A673 (cell line): Measurements from ENCODE around the gene GARIN1A.
"Not testable (repeated sequence)": the region's sequence is repeated elsewhere in the genome, so short reads cannot be mapped to it uniquely, and the experiment has no call there.

ENCODE experiments used
- CTCF ChIP-seq: fragments of 300-800, 200-600 bp; sonication (generic); conservative IDR thresholded peaks from 2 replicates; pipeline ENCODE4 v1.5.1; 2017; ENCODE audit warnings: low read depth, mild to moderate bottlenecking, antibody characterized with exemption, low read length, moderate library complexity, mixed read lengths
- EZH2 ChIP-seq: fragments of 200-600 bp; sonication (generic); IDR thresholded peaks from 2 replicates; pipeline ENCODE4 v1.6.1; 2017; ENCODE audit warnings: borderline replicate concordance, low read depth, mild to moderate bottlenecking, mixed read lengths, antibody characterized with exemption, low read length; ENCODE audit not compliant: poor library complexity, severe bottlenecking

- TF ChIP-seq CTCF, EZH2: not testable (repeated sequence)
Measured at GRCh38 chr7:128646877-128647276, 25.2 kb upstream of the GARIN1A start.
